Peyer's patch (tissue), 4 donors: ENCODE measurements around the gene SEPTIN10. TPM values are rescaled to one million over a fixed set of nuclear protein-coding genes. Genes with fewer than 3 reads are reported as not detected.

ENCODE experiments used
- DNase-seq, 3 donors: peaks; one replicate each; pipeline ENCODE4 v3.0.0-alpha.2; 2017 to 2019
- H3K27ac ChIP-seq, 4 donors: fragments of 200-600 bp; sonication (generic); one replicate each; pipeline ENCODE4 v1.5.1; 2016 to 2019
- H3K27me3 ChIP-seq, 2 donors: fragments of 200-600 bp; sonication (generic); one replicate each; pipeline ENCODE4 v1.5.1; 2019
- H3K36me3 ChIP-seq, 3 donors: fragments of 200-600 bp; sonication (generic); one replicate each; pipeline ENCODE4 v1.5.1; 2016 to 2019
- H3K4me1 ChIP-seq, 4 donors: fragments of 200-600 bp; sonication (generic); one replicate each; pipeline ENCODE4 v1.5.1; 2016 to 2019
- H3K4me3 ChIP-seq, 4 donors: fragments of 200-600 bp; sonication (generic); 1 replicate in 3 of 4; 2 replicates in 1 of 4; pipeline ENCODE4 v1.5.1; 2016 to 2019; ENCODE audit warnings: mild to moderate bottlenecking in 1 of 4
- H3K9me3 ChIP-seq, 4 donors: fragments of 200-600 bp; sonication (generic); one replicate each; pipeline ENCODE4 v1.5.1; 2016 to 2019; ENCODE audit warnings: mild to moderate bottlenecking in 1 of 4
- POLR2A ChIP-seq, 2 donors: fragments of 450-650 bp; IDR thresholded peaks; one replicate each; pipeline ENCODE4 v1.5.1; 2017; ENCODE audit warnings: antibody characterized with exemption in 2 of 2, mild to moderate bottlenecking in 2 of 2, moderate library complexity in 2 of 2
- total RNA-seq, 4 donors: library from RNA; depleted of rRNA; stranded (reverse); fragments of >200 nt; gene quantifications; one replicate each; pipeline ENCODE4 v1.1.0, GENCODE V29; 2016
- TF ChIP-seq, protein P1 (sequence below), 6 experiments: fragments of 450-650 bp in 4 of 6; fragments of 200-600 bp in 2 of 6; sonication (generic) in 1 of 6; IDR thresholded peaks; one replicate each; pipeline ENCODE4 v1.5.1; 2017 to 2019; ENCODE audit warnings: antibody characterized with exemption in 6 of 6, mild to moderate bottlenecking in 3 of 6, moderate library complexity in 1 of 6

The SEPTIN10 gene
- total RNA-seq, 4 donors from 2014 or later, result 22.3 to 55.2 (median 53.1) TPM

DNA sequence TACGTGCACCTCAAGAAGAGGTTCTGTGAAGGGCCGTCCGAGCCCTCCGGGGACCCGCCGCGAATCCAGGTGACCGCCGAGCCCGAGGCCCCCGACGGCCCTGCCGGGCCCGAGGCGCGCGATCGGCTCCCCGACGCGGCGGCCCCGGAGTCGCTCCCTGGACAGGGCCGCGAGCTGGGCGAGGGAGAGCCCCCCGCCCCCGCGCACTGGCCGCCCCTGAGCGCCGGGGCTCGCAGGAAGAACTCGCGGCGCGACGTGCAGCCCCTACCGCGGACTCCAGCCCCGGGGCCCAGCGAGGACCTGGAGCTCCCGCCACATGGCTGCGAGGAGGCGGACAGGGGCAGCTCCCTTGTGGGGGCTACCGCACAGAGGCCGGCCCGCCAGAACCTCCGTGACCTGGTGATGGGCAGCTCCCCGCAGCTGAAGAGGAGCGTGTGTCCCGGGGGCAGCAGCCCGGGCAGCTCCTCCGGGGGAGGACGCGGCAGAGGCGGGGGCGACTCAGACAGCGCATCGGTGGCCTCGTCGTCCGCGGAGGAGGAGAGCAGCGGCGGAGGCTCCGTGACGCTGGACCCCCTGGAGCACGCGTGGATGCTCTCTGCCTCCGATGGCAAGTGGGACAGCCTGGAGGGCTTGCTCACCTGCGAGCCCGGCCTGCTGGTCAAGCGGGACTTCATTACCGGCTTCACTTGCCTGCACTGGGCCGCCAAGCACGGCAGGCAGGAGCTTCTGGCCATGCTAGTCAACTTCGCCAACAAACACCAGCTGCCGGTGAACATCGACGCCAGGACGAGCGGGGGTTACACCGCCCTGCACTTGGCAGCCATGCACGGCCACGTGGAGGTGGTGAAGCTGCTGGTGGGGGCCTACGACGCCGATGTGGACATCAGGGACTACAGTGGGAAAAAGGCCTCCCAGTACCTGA lies 1.2 kb upstream of the SEPTIN10 start:
- peak overlapping the region; percentile 51 to 84 (median 58) for H3K4me3 ChIP-seq
- DNase-seq, result peak in 2 of 3 donors; percentile 49 to 65
- TF ChIP-seq, protein P1, sequence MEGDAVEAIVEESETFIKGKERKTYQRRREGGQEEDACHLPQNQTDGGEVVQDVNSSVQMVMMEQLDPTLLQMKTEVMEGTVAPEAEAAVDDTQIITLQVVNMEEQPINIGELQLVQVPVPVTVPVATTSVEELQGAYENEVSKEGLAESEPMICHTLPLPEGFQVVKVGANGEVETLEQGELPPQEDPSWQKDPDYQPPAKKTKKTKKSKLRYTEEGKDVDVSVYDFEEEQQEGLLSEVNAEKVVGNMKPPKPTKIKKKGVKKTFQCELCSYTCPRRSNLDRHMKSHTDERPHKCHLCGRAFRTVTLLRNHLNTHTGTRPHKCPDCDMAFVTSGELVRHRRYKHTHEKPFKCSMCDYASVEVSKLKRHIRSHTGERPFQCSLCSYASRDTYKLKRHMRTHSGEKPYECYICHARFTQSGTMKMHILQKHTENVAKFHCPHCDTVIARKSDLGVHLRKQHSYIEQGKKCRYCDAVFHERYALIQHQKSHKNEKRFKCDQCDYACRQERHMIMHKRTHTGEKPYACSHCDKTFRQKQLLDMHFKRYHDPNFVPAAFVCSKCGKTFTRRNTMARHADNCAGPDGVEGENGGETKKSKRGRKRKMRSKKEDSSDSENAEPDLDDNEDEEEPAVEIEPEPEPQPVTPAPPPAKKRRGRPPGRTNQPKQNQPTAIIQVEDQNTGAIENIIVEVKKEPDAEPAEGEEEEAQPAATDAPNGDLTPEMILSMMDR (IDR thresholded peaks at IDR 0.05), result no peak
- no peak for TF ChIP-seq POLR2A (IDR thresholded peaks at IDR 0.05)
- H3K27me3 ChIP-seq, result no peaks in the 10 kb centered on the region
- peak overlapping the region; percentile 77 to 99 (median 98) for H3K27ac ChIP-seq
- peaks cover 0 to 24% (median 1%) of the 10 kb centered on the region in 4 donors for H3K4me1 ChIP-seq
- no peaks in the 10 kb centered on the region for H3K36me3 ChIP-seq
- no peaks in the 10 kb centered on the region for H3K9me3 ChIP-seq

DNA sequence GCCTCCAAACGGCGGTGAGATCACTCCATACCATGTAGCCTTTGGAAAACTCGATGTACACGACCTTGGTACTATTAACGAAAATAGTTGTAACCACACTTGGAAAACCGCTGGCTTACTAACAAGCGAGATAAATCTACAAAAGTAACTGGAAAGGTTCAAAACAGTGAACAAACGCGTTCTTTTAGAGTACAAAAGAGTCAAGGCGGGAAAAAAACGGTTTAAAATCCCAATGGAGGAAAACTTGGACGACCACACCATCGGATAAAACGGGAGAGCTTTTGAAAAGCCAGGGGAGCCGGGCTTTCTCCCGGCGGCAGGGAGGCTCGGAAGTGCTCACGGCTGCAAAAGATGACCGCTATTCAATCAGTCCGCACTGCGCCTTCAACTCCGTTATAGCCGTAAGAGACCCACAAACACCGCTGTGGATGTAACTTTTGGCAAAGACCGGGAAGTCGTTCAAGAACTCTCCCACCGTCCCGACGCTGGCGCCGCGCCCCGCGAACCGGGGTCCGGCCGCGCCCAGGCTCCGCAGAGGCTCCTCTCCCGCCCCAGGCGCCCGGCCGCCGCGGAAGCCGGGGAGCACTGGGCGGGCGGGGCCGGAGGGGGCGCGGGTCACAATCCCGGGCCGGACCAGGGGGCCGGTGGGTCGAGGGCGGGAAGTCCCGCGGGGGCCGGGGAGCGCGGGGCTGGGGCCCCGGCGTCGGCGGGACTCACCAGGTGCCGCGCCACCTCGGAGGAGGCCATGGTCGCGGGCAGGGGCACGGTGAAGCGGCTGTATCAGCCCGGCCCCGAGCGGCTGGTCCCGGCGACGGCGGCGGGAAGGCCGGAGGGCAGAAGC lies 465 bp downstream of the SEPTIN10 start:
- Histone ChIP-seq H3K4me3 (peak overlapping the region; percentile 51 to 84 (median 58)), H3K27ac (peak overlapping the region; percentile 77 to 99 (median 98)), H3K4me1 (peaks cover 0 to 26% (median 1%) of the 10 kb centered on the region in 4 donors), H3K27me3 (no peaks in the 10 kb centered on the region), H3K9me3 (no peaks in the 10 kb centered on the region), H3K36me3 (no peaks in the 10 kb centered on the region)
- DNase-seq, result peak in 2 of 3 donors; percentile 58 to 80
- TF ChIP-seq, protein P1 (IDR thresholded peaks at IDR 0.05), result peak in 1 of 6 experiments; percentile 3
- peak in 1 of 2 donors; percentile 29 for TF ChIP-seq POLR2A (IDR thresholded peaks at IDR 0.05)

DNA sequence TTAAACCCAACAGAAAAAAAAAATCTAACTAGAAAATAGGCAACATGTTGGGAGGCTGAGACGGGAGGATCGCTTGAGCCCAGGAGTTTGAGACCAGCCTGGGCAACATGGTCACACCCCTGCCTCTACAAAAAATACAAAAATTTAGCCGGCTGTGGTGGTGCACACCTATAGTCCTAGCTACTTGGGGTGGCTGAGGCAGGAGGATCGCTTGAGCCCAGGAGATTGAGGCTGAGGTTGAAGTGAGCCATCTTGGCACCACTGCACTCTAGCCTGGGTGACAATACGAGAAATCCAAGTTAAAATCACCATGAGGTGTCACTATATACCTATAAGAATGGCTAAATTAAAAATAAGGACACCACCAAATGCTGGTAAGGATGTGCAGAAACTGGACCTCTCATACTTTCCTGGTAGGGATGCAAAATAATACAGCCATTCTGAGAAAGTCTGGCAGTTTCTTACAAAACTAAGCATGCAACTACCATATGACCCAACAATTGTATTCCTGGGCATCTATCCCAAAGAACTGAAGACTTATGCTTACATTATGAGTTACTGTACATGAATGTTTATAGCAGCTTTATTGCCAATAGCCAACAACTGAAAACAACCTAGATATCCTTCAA lies 2.2 kb downstream of the SEPTIN10 start:
- TF ChIP-seq, protein P1 (IDR thresholded peaks at IDR 0.05), result peak in 4 of 6 experiments; percentile 4 to 51 (median 28)
- no peak for TF ChIP-seq POLR2A (IDR thresholded peaks at IDR 0.05)
- Histone ChIP-seq H3K9me3 (no peaks in the 10 kb centered on the region), H3K4me3 (no peak overlapping the region), H3K4me1 (peaks cover 0 to 15% (median 1%) of the 10 kb centered on the region in 4 donors), H3K36me3 (no peaks in the 10 kb centered on the region), H3K27ac (no peak overlapping the region), H3K27me3 (no peaks in the 10 kb centered on the region)
- DNase-seq, result no peak

DNA sequence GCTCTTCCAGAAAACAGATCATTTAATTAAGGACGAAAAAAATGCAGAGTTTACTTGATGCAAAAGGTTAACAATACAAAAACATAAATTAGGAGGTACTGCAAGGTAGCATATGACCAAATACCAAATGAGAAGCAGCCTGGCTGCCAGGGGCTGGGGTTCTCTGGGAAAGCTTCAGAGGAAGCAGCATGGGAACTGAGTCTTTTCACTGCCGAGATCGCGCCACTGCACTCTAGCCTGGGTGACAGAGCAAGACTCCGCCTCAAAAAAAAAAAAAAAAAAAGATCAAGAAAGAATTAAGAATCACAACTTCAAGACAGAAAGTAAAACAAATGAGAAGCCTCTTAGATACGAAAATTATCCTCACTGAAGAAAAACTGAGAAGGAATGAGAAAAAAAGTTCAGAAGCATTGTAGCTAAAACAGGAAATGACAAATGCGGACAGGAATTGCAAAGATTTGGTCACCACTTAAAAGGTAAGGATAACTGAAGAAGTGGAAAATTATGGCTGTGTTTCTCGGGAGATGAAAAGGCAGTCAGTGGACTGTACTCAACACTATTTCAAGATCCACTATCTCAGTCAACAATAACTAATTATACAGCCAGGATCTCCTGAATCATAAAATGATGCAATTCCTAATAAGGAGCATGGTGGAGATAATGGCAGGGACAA lies 4.3 kb downstream of the SEPTIN10 start:
- no peak for DNase-seq
- H3K36me3 ChIP-seq, result no peaks in the 10 kb centered on the region
- H3K4me3 ChIP-seq, result no peak overlapping the region
- TF ChIP-seq, protein P1 (IDR thresholded peaks at IDR 0.05), result no peak
- no peak for TF ChIP-seq POLR2A (IDR thresholded peaks at IDR 0.05)
- H3K4me1 ChIP-seq, result peaks cover 0 to 15% (median 1%) of the 10 kb centered on the region in 4 donors
- H3K9me3 ChIP-seq, result no peaks in the 10 kb centered on the region
- H3K27me3 ChIP-seq, result no peaks in the 10 kb centered on the region
- peak overlapping the region in 1 of 4 donors; percentile 44 for H3K27ac ChIP-seq

DNA sequence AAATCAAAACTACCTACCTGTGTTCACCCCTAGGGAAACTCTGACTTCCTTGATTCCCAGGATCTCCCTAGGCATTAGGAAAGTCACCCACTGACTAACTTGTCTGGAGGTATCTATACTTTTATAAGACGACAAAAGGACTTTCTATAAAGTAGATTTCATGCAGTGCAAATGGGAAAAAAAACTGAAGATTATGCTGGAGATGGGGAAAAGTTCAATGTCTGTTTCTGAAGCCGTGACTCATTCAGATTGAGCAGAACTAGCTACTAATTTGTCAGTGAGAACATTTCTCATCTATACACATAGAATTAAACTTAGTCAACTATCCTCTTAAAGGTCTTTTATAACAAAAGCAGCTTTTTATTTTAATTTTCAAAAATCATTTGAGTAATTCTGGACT lies 6.0 kb downstream of the SEPTIN10 start:
- TF ChIP-seq POLR2A (IDR thresholded peaks at IDR 0.05), result no peak
- TF ChIP-seq, protein P1 (IDR thresholded peaks at IDR 0.05), result peak in 1 of 6 experiments; percentile 6
- Histone ChIP-seq H3K9me3 (no peaks in the 10 kb centered on the region), H3K4me1 (peaks cover 0 to 15% (median 0%) of the 10 kb centered on the region in 4 donors), H3K27me3 (no peaks in the 10 kb centered on the region), H3K4me3 (no peak overlapping the region), H3K27ac (no peak overlapping the region), H3K36me3 (no peaks in the 10 kb centered on the region)
- DNase-seq, result no peak
